CD14-positive monocyte (primary cell): Measurements from ENCODE around the gene RBM19. TPM values are rescaled to one million over a fixed set of nuclear protein-coding genes. Genes with fewer than 3 reads are reported as not detected.

Source experiments
- DNase-seq, 3 donors: peaks; one replicate each; pipeline ENCODE4 v3.0.0-alpha.2; 2011 to 2022
- H2AFZ ChIP-seq: 2 replicates; pipeline ENCODE4 v1.6.0; 2012; ENCODE audit warnings: mild to moderate bottlenecking, low read depth, low read length, inconsistent platforms; ENCODE audit not compliant: insufficient read depth, poor library complexity, severe bottlenecking
- H3K27ac ChIP-seq, 2 donors: 1 replicate in 1 of 2; 2 replicates in 1 of 2; pipeline ENCODE4 v1.5.1; 2012 to 2013; ENCODE audit warnings: low read length in 2 of 2, control low read depth in 1 of 2, inconsistent platforms in 1 of 2, low read depth in 1 of 2, mild to moderate bottlenecking in 1 of 2
- H3K27me3 ChIP-seq, 2 donors: one replicate each; pipeline versions ENCODE4 v1.6.0 to v1.6.1; 2011 to 2013; ENCODE audit warnings: low read length in 2 of 2; ENCODE audit not compliant: control insufficient read depth in 2 of 2, insufficient read depth in 2 of 2
- H3K36me3 ChIP-seq, 2 donors: replicated peaks in 1 of 2; 1 replicate in 1 of 2; 2 replicates in 1 of 2; pipeline versions ENCODE4 v1.5.1 to v1.6.1; 2012 to 2013; ENCODE audit warnings: low read length in 2 of 2, control low read depth in 1 of 2, inconsistent platforms in 1 of 2, mild to moderate bottlenecking in 1 of 2; ENCODE audit not compliant: insufficient read depth in 2 of 2, control insufficient read depth in 1 of 2
- H3K4me1 ChIP-seq, 2 donors: 1 replicate in 1 of 2; 2 replicates in 1 of 2; pipeline versions ENCODE4 v1.5.1 to v1.6.1; 2012 to 2013; ENCODE audit warnings: low read length in 2 of 2, control low read depth in 1 of 2, inconsistent platforms in 1 of 2, mild to moderate bottlenecking in 1 of 2, moderate library complexity in 1 of 2; ENCODE audit not compliant: insufficient read depth in 2 of 2, control insufficient read depth in 1 of 2
- H3K4me2 ChIP-seq: replicated peaks from 2 replicates; pipeline ENCODE3; 2012; ENCODE audit warnings: low read length, moderate library complexity, mild to moderate bottlenecking; ENCODE audit not compliant: poor library complexity, severe bottlenecking; ENCODE audit errors: extremely low read depth
- H3K4me3 ChIP-seq, 3 experiments: fragments of 200-600 bp in 1 of 3; sonication (generic) in 1 of 3; replicated peaks in 1 of 3; 1 replicate in 2 of 3; 2 replicates in 1 of 3; pipeline ENCODE4 v1.5.1; 2011 to 2013; ENCODE audit warnings: low read length in 3 of 3, mild to moderate bottlenecking in 3 of 3, control low read depth in 2 of 3, low read depth in 2 of 3, inconsistent platforms in 1 of 3, moderate library complexity in 1 of 3
- H3K79me2 ChIP-seq: 2 replicates; pipeline ENCODE4 v1.6.0; 2012; ENCODE audit warnings: mild to moderate bottlenecking, control low read depth, inconsistent platforms, low read length, moderate library complexity; ENCODE audit not compliant: insufficient read depth
- H3K9ac ChIP-seq: 2 replicates; pipeline ENCODE4 v1.6.0; 2017; ENCODE audit warnings: low read length, mild to moderate bottlenecking; ENCODE audit not compliant: insufficient read depth, poor library complexity, severe bottlenecking
- H3K9me3 ChIP-seq, 2 donors: replicated peaks in 1 of 2; 1 replicate in 1 of 2; 2 replicates in 1 of 2; pipeline versions ENCODE4 v1.5.1 to v1.6.1; 2012 to 2013; ENCODE audit warnings: low read length in 2 of 2, control low read depth in 1 of 2; ENCODE audit not compliant: control insufficient read depth in 1 of 2, insufficient read depth in 1 of 2
- H4K20me1 ChIP-seq: 2 replicates; pipeline ENCODE4 v1.6.0; 2012; ENCODE audit warnings: mild to moderate bottlenecking, low read length, control low read depth, moderate library complexity; ENCODE audit not compliant: insufficient read depth
- H3K27ac Mint-ChIP-seq, 7 donors: one replicate each; pipeline ENCODE4 v1.8.0; 2020; ENCODE audit warnings: mild to moderate bottlenecking in 7 of 7, mixed read lengths in 7 of 7, moderate library complexity in 6 of 7, inconsistent platforms in 2 of 7
- H3K27me3 Mint-ChIP-seq, 3 donors: one replicate each; pipeline ENCODE4 v1.8.0; 2021 to 2022; ENCODE audit warnings: low read depth in 3 of 3, mild to moderate bottlenecking in 3 of 3, mixed read lengths in 3 of 3, moderate library complexity in 3 of 3, inconsistent platforms in 1 of 3
- H3K36me3 Mint-ChIP-seq, 2 donors: one replicate each; pipeline ENCODE4 v1.8.0; 2020; ENCODE audit warnings: mixed read lengths in 2 of 2, inconsistent platforms in 1 of 2, mild to moderate bottlenecking in 1 of 2
- H3K4me1 Mint-ChIP-seq: one replicate; pipeline ENCODE4 v1.8.0; 2020; ENCODE audit warnings: mild to moderate bottlenecking, mixed read lengths
- H3K4me3 Mint-ChIP-seq, 2 donors: one replicate each; pipeline ENCODE4 v1.8.0; 2020; ENCODE audit warnings: mild to moderate bottlenecking in 2 of 2, mixed read lengths in 2 of 2, moderate library complexity in 1 of 2
- H3K9me3 Mint-ChIP-seq, 7 donors: one replicate each; pipeline ENCODE4 v1.8.0; 2020 to 2022; ENCODE audit warnings: mixed read lengths in 7 of 7, mild to moderate bottlenecking in 6 of 7, moderate library complexity in 6 of 7, inconsistent platforms in 2 of 7
- WGBS: methylation state at CpG from one replicate; pipeline ENCODE4 v1.1.5; 2013; ENCODE audit warnings: missing lambda C conversion rate; ENCODE audit not compliant: insufficient coverage; 5-methylcytosine and 5-hydroxymethylcytosine counted together
- intact Hi-C, 2 donors: fragments of 100-400 bp; cut with micrococcal nuclease; formaldehyde crosslinking; loops; one replicate each; pipeline versions ENCODE4 v1.15.0 to v1.15.1; 2023
- polyA plus RNA-seq, 3 donors: library from polyadenylated mRNA; depleted of rRNA in 1 of 3; unstranded in 2 of 3; stranded (reverse) in 1 of 3; fragments of 300-500 nt in 2 of 3; fragments of >200 nt in 1 of 3; fragmentation: Illumina TruSeq in 2 of 3; gene quantifications; 1 replicate in 2 of 3; 2 replicates in 1 of 3; pipeline ENCODE4 v1.2.3, GENCODE V29; 2012 to 2021
- TF ChIP-seq, protein P1 (sequence below): fragments of 200-600 bp; IDR thresholded peaks from one replicate; pipeline ENCODE4 v1.8.0; 2022; ENCODE audit warnings: antibody characterized with exemption, mild to moderate bottlenecking

The RBM19 gene
- polyA plus RNA-seq, 3 donors, result 2.1 to 30.4 (median 2.2) TPM

DNA sequence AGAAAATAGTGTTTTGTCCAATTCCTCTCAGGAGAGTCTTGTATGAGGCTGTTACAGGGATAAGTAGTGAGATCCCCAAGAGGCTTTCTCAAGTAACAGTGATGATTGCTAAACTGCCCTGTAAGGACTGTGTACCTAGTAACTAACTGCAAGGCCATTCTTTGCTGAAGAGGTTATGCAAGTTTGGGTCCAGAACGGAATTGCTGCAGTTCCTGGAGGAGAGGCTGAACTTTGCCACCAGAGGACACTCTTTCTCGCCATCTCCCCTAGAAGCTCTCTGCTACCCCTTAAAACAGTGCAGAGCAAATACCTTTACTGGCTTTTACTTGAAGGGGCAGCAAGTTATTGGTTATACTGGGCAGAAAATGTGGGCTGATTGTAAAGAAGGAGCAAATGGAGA lies 180.0 kb downstream of the RBM19 start:
- Histone ChIP-seq H2AFZ (no peak overlapping the region), H4K20me1 (no peaks in the 10 kb centered on the region), H3K27ac (no peak overlapping the region), H3K79me2 (no peaks in the 10 kb centered on the region), H3K27me3 (peaks cover 2 to 6% of the 10 kb centered on the region in 2 donors), H3K36me3 (no peaks in the 10 kb centered on the region), H3K4me2 (no peak overlapping the region), H3K9me3 (no peaks in the 10 kb centered on the region), H3K4me1 (no peaks in the 10 kb centered on the region), H3K4me3 (no peak overlapping the region), H3K9ac (no peak overlapping the region)
- H3K4me1 Mint-ChIP-seq, result no peaks in the 10 kb centered on the region
- H3K36me3 Mint-ChIP-seq, result no peaks in the 10 kb centered on the region
- H3K27me3 Mint-ChIP-seq, result peaks cover 10 to 22% (median 19%) of the 10 kb centered on the region in 3 donors
- no CpG with 5 or more reads among the region's 2 CpGs for WGBS
- peaks cover 2 to 9% (median 7%) of the 10 kb centered on the region in 7 donors for H3K9me3 Mint-ChIP-seq
- TF ChIP-seq, protein P1, sequence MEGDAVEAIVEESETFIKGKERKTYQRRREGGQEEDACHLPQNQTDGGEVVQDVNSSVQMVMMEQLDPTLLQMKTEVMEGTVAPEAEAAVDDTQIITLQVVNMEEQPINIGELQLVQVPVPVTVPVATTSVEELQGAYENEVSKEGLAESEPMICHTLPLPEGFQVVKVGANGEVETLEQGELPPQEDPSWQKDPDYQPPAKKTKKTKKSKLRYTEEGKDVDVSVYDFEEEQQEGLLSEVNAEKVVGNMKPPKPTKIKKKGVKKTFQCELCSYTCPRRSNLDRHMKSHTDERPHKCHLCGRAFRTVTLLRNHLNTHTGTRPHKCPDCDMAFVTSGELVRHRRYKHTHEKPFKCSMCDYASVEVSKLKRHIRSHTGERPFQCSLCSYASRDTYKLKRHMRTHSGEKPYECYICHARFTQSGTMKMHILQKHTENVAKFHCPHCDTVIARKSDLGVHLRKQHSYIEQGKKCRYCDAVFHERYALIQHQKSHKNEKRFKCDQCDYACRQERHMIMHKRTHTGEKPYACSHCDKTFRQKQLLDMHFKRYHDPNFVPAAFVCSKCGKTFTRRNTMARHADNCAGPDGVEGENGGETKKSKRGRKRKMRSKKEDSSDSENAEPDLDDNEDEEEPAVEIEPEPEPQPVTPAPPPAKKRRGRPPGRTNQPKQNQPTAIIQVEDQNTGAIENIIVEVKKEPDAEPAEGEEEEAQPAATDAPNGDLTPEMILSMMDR, result no peak
- intact Hi-C loops, result no loop called here
- H3K4me3 Mint-ChIP-seq, result no peak overlapping the region
- H3K27ac Mint-ChIP-seq, result no peak overlapping the region
- no peak for DNase-seq

DNA sequence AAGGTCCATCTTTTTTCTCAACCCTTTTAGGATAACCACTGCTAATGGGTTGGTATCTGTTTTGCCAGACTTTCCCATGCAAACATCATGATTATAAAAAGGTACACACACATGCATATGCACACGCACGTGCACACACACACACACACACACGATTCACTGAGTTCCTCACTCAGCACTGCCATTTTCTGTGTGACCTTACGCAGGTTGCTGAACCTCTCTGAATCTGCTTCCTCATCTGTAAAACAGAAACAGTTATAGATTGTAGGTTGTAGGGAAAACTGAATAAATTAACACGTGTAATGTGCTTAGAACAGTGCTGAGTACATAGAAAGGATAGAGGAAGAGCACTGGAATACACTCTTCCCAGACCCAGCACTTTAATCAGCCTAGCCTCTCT lies 182.3 kb downstream of the RBM19 start:
- Histone ChIP-seq H3K36me3 (no peaks in the 10 kb centered on the region), H3K9ac (no peak overlapping the region), H2AFZ (no peak overlapping the region), H3K4me1 (no peaks in the 10 kb centered on the region), H3K4me2 (no peak overlapping the region), H4K20me1 (no peaks in the 10 kb centered on the region), H3K27ac (no peak overlapping the region), H3K9me3 (no peaks in the 10 kb centered on the region), H3K4me3 (no peak overlapping the region), H3K79me2 (no peaks in the 10 kb centered on the region), H3K27me3 (peaks cover 2 to 6% of the 10 kb centered on the region in 2 donors)
- Mint-ChIP-seq H3K9me3 (peaks cover 1 to 9% (median 5%) of the 10 kb centered on the region in 7 donors), H3K27ac (no peak overlapping the region), H3K4me1 (no peaks in the 10 kb centered on the region), H3K4me3 (no peak overlapping the region), H3K36me3 (no peaks in the 10 kb centered on the region), H3K27me3 (peaks cover 10 to 23% (median 21%) of the 10 kb centered on the region in 3 donors)
- intact Hi-C loops, result no loop called here
- 87% methylated on average over 3 of the region's 5 CpGs for WGBS
- no peak for DNase-seq
- TF ChIP-seq, protein P1, result no peak
